OCI-M2 (cell line): ENCODE measurements around the gene FLG2.

ENCODE experiments used
- DNase-seq: peaks from one replicate; lab custom pipeline; 2025; ENCODE audit not compliant: unreplicated experiment; lab: John Stamatoyannopoulos, UW

FLG2 gene

GRCh38 chr1:152359906-152360305 is at the start of gene FLG2:
TSS of gene FLG2 (minus strand) at chr1:152360006. CDS start at chr1:152358884, 1,122 bp downstream.
- no peak for DNase-seq

GRCh38 chr1:152408664-152409063 is 48.9 kb upstream of the FLG2 start:
- DNase-seq: no peak

GRCh38 chr1:152398812-152399698 is 39.2 kb upstream of the FLG2 start:
- no peak for DNase-seq

GRCh38 chr1:152397474-152397873 is 37.7 kb upstream of the FLG2 start:
- no peak for DNase-seq

- DNase-seq: no peak
Measured at GRCh38 chr1:152394151-152394550, 34.3 kb upstream of the FLG2 start.

- DNase-seq: no peak
Measured at GRCh38 chr1:152392909-152393308, 33.1 kb upstream of the FLG2 start.

- no peak for DNase-seq
Measured at GRCh38 chr1:152388889-152389288, 29.1 kb upstream of the FLG2 start.

- DNase-seq: no peak
Measured at GRCh38 chr1:152386940-152387339, 27.1 kb upstream of the FLG2 start.

GRCh38 chr1:152380932-152381331 is 21.1 kb upstream of the FLG2 start:
- DNase-seq: no peak

GRCh38 chr1:152374451-152374850 is 14.6 kb upstream of the FLG2 start:
- no peak for DNase-seq

- DNase-seq: no peak
Measured at GRCh38 chr1:152372672-152373071, 12.9 kb upstream of the FLG2 start.

- DNase-seq: no peak
Measured at GRCh38 chr1:152367436-152367835, 7.6 kb upstream of the FLG2 start.

GRCh38 chr1:152356736-152357135 is 3.1 kb downstream of the FLG2 start:
- no peak for DNase-seq

- no peak for DNase-seq
Measured at GRCh38 chr1:152349611-152350010, 10.2 kb downstream of the FLG2 start.

GRCh38 chr1:152348447-152348846 is 11.4 kb downstream of the FLG2 start:
- no peak for DNase-seq

GRCh38 chr1:152347116-152347728 is 12.6 kb downstream of the FLG2 start:
- DNase-seq: no peak

- DNase-seq: no peak
Measured at GRCh38 chr1:152344438-152344837, 15.4 kb downstream of the FLG2 start.

- DNase-seq: no peak
Measured at GRCh38 chr1:152343006-152343405, 16.8 kb downstream of the FLG2 start.

GRCh38 chr1:152335399-152335798 is 24.4 kb downstream of the FLG2 start:
- no peak for DNase-seq

- DNase-seq: no peak
Measured at GRCh38 chr1:152328801-152329391, 30.9 kb downstream of the FLG2 start.

- no peak for DNase-seq
Measured at GRCh38 chr1:152325111-152325510, 34.7 kb downstream of the FLG2 start, which contains the start of gene FLG. TSS of gene FLG (minus strand) at chr1:152325239. CDS start at chr1:152315456, 9,783 bp downstream.

GRCh38 chr1:152313970-152314369 is 45.8 kb downstream of the FLG2 start:
- no peak for DNase-seq
